Activated CD4-positive, alpha-beta T cell treated with anti-CD3 and anti-CD28 coated beads, Interleukin-2, amount 50 U/mL, for 24 hours (primary cell): ENCODE results near the gene PRX.
"Not testable (repeated sequence)": the region's sequence is repeated elsewhere in the genome, so short reads cannot be mapped to it uniquely, and the experiment has no call there.

Experiments used
- DNase-seq, 2 donors: peaks; one replicate each; pipeline ENCODE4 v3.0.0-alpha.2; 2020; ENCODE audit warnings: low read depth in 1 of 2, low spot score in 1 of 2

The PRX gene

GRCh38 chr19:40392894-40393517, 20.2 kb downstream of the PRX start:
- DNase-seq: no peak

DNA sequence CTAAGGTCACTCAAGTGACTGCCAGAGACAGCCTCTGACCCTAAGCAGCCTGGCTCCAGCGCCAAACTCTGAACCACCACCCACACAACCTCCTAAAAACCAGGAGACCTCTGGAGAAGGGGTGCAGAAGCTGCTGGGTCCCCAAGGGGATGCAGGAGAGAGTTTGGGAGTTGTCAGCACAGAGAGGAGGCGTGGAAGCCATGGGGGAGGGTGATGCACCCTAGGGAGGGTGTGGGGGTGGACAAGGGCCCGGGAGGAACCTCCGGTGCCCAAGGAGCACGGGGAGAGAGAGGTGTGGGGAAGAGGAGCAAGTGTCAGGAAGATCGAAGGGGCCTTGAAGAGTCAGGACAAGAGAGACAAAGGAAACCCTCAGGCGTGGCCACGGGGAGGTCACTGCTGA, 21.1 kb downstream of the PRX start:
- DNase-seq: no peak

GRCh38 chr19:40390084-40390742, 23.0 kb downstream of the PRX start, which contains the start of gene HIPK4:
TSS of gene HIPK4 (minus strand) at chr19:40390181. CDS start at chr19:40389902, 279 bp downstream.
- DNase-seq: no peak

GRCh38 chr19:40389404-40390083, 23.6 kb downstream of the PRX start:
- DNase-seq: no peak

DNA sequence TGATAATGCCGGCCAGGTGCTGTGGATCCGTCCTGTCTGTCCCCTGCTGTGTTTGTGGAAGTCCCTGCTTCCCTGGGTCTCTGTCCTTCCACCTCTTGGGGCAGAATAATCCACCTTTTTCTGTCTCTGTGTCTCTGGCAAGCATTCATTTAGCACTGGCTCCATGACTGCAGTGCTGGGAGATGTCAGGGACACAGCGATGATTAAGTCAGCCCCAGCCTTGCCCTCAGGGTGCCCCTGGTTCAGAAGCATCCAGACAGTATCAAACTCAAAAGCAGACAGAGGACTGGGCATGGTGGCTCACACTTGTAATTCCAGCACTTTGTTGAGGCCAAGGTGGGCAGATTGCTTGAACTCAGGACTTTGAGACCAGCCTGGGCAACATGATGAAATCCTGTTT, 24.7 kb downstream of the PRX start:
- DNase-seq: no peak

- DNase-seq: no peak
Observed at GRCh38 chr19:40387155-40387554, 26.0 kb downstream of the PRX start.

GRCh38 chr19:40383668-40384248, 29.4 kb downstream of the PRX start:
- no peak for DNase-seq

- DNase-seq: no peak
Observed at GRCh38 chr19:40381321-40381720, 31.9 kb downstream of the PRX start.

DNA sequence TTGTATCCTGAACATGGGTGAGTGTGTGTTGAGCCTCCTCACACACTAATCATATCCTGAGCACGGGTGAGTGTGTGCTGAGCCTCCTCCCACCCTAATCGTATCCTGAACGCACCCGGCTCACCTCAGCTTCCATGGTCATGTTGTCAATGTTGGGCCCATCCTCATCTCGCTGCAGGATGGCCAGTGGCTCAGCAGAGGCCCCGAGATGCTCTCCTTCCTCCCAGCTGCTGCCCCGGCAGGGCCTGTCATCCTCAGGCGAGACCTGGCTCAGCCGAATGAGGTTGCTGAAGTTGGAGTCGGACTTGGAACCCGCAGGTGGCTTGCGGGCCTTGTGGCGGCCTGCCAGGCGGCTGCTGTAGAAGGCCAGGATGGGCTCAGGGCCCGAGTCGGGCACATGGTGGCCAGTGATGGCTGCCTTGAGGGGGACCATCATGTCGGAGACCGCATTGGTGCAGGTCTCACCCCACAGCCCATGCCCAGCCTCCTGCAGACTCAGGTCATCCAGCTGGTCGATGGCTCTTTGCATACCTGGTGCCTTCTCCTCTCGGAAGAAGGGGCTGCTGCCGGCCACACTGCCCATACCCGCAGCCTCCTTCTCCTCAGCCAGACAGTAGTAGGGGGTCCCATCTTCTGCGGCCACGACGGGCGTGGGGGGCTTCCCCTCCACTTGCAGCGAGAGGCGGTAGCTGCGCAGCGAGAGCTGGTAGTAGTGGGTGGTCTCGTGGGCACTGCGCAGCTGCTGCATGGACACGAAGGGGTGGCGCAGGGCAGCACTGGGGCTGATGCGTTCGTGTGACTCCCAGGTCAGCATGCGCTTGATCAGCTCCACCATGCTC, 32.8 kb downstream of the PRX start:
- no peak for DNase-seq

DNA sequence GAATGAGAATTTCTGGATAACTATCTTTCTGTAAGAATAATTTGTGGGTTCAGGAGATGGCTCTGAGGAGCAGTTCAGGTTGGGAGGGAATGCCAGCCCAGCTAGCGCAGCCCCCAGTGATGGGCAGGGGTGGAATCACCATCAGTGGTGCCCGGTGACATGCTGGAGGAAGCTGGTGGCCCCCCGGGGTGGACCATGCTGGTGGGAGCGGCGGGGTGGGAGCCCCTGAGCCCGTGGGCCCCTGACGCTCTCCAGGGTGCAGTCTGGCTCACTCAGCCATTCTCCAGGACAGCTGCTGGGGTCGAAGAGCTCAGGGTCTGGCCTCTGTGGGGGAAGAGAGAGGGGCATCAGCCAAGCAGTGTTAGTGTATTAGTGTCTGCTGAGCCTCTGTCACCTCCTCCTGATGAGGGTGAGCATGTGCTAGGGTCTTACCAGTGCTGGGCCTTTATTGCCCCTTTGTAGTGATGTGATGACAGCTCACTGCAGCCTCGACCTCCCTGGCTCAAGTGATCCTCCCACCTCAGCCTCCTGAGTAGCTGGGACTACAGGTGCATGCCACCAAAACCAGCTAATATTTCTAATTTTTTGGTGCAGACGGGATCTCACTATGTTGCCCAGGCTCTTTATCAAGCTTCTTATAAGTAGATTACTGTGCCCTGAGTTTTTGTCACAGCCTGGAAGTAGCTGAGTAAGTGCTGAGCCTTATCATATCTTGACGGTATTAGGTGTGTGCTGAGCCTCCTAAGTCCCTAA, 33.6 kb downstream of the PRX start:
- no peak for DNase-seq

DNA sequence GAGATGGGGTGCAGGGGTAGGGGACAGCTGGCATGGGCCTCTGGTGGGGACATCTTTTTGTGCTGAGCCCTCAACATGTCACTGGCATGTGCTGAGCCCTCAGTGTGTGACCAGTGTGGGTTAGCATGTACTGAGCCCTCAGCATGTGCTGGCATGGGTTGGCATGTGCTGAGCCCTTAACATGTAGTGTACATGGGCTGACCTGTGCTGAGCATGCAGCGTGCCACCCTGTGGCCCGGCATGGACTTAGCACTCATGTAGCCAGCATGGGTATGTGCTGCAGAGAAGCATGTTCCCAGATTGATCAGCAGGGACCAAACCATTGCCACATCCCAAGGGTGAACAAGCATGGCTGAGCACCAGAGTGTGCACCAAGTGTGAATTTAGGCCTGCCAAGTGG, 34.7 kb downstream of the PRX start:
- DNase-seq: no peak

DNA sequence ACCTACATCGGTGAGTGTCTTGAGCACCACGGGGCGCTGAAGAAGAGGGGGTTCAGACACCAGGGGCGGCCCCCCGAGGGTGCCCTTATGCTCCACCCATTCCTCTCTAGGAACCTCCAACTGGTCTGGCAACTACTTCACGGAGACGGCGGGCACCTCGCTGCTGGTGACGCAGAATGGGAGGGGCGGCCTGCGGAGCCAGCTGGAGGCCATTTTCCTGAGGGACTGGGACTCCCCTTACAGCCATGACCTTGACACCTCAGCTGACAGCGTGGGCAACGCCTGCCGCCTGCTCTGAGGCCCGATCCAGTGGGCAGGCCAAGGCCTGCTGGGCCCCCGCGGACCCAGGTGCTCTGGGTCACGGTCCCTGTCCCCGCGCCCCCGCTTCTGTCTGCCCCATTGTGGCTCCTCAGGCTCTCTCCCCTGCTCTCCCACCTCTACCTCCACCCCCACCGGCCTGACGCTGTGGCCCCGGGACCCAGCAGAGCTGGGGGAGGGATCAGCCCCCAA, 35.2 kb downstream of the PRX start:
- DNase-seq: no peak

DNA sequence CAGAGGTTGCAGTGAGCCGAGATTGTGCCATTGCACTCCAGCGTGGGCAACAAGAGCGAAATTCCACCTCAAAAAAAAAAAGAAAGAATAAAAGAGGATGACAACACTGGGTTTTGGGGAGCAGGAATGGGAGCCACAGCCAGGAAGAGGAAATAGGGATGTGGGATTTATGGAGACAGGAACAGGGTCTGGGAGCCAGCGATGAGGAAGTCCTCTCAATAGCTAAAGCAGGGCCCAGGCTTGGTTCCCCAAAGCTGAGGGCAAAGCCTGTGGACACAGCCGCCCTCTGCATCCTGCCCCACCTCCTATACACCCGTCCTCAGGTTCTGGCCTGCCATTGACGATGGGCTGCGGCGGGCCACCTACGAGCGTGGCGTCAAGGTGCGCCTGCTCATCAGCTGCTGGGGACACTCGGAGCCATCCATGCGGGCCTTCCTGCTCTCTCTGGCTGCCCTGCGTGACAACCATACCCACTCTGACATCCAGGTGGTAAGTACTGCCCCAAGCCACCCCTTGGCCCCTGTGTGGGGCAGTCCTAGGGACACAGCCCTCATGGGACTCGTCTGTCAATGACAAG, 36.8 kb downstream of the PRX start:
- DNase-seq: no peak

- no peak for DNase-seq
Observed at GRCh38 chr19:40374084-40374483, 39.1 kb downstream of the PRX start.

- no peak for DNase-seq
Observed at GRCh38 chr19:40371802-40372122, 41.4 kb downstream of the PRX start.

DNA sequence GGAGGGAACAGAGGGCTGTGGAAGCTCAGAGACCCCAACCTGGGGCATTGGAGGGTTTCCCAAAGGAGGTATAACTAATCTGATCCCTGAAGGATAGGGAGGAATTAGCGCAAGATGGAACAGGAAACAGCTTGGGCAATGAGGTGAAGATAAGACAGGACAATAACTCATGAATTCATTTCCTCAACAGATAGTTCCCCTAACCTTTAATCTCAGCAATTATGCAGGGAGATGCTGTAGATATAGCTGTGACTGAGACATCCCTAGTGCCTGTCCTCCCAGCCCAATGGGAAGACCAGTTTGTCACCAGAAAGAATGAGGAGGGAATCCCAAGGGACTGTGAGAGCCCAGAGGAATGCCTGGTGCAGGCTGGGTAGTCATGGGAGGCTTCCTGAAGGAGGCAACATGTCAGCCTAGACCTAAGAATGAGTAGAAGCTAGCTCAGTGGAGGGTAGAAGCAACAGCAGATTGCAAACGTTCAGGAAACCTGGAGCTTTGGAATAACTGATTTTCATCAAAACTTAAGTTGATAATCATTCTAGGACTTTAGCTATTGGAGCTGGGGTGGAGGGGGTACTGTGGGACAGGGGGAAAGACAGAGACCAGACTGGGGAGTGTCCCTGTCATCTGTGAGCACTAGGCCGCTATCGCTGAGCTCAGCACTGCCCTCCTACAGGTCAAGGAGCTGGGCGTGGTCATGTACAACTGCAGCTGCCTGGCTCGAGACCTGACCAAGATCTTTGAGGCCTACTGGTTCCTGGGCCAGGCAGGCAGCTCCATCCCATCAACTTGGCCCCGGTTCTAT, 42.0 kb downstream of the PRX start:
- no peak for DNase-seq

DNA sequence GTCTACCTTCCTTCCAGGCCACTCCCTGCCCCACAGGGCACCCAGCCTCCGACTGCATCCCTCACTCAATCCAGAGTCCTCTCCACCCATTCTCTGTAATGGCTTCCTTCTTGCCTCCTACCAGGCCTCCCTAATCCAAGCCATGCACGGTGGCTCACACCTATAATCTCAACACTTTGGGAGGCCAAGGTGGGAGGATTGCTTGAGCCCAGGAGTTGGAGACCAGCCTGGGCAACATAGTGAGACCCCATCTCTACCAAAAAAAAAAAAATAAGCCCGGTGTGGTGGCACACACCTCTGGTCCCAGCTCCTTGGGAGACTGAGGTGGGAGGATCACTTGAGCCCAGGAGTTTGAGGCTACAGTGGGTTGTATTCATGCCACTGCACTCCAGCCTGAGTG, 42.9 kb downstream of the PRX start:
- not testable (repeated sequence) for DNase-seq

DNA sequence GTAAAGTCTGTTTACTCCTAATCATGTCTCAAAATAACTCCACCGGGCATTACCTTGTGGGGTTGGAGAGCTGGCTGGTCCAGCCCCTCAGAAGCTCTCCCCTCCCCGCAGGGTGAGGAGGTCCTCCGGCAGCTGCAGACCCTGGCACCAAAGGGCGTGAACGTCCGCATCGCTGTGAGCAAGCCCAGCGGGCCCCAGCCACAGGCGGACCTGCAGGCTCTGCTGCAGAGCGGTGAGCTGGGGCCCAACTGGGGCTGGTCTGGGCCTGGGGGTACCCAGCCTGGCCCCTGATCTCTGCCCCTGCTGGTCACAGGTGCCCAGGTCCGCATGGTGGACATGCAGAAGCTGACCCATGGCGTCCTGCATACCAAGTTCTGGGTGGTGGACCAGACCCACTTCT, 43.4 kb downstream of the PRX start:
- DNase-seq: no peak
